ENCODE measurements around the gene CAPZA2. TPM values are rescaled to one million over a fixed set of nuclear protein-coding genes. Genes with fewer than 3 reads are reported as not detected.

Gene CAPZA2
- total and polyA plus RNA-seq, 4 experiments from 2014 or later: 112 to 307 (median 143) TPM

- H3K4me3 Mint-ChIP-seq: no peak overlapping the region
- no peaks in the 10 kb centered on the region for H3K4me1 ChIP-seq (ENCODE audit: insufficient read depth, low read length)
- DNase-seq: no peak
- peaks cover 0 to 3% (median 0%) of the 10 kb centered on the region in 8 donors for H3K9me3 Mint-ChIP-seq
- peaks cover 13 to 21% (median 15%) of the 10 kb centered on the region in 4 donors for H3K4me1 Mint-ChIP-seq
- H3K9me3 ChIP-seq (ENCODE audit: control insufficient read depth in 1 of 2, low read length in 2 of 2): no peaks in the 10 kb centered on the region
- no peak overlapping the region for H3K27ac ChIP-seq (ENCODE audit: low read depth, low read length)
- POLR2A ChIA-PET (ENCODE audit: partially characterized antibody): no interaction called here
- H3K27me3 ChIP-seq (ENCODE audit: insufficient read depth, low read length): no peaks in the 10 kb centered on the region
- H3K27ac Mint-ChIP-seq: peak overlapping the region in 4 of 7 donors; percentile 0 to 21 (median 10)
- CTCF ChIA-PET (ENCODE audit: partially characterized antibody): interaction anchor here (1.8 kb wide), 1 partner anchor 12 kb away, joined by 4 read pairs; no protein-coding TSS in a partner anchor
- H3K36me3 ChIP-seq (ENCODE audit: insufficient read depth, low read length): peaks cover 6% of the 10 kb centered on the region
- intact Hi-C loops (cut with micrococcal nuclease): no loop called here
- no peaks in the 10 kb centered on the region for H3K27me3 Mint-ChIP-seq
- peaks cover 49 to 55% of the 10 kb centered on the region in 2 donors for H3K36me3 Mint-ChIP-seq
- H3K4me3 ChIP-seq (ENCODE audit: low read length in 2 of 2): no peak overlapping the region
These were observed 33.5 kb downstream of the CAPZA2 start for GRCh38 chr7:116895849-116896248.

DNA sequence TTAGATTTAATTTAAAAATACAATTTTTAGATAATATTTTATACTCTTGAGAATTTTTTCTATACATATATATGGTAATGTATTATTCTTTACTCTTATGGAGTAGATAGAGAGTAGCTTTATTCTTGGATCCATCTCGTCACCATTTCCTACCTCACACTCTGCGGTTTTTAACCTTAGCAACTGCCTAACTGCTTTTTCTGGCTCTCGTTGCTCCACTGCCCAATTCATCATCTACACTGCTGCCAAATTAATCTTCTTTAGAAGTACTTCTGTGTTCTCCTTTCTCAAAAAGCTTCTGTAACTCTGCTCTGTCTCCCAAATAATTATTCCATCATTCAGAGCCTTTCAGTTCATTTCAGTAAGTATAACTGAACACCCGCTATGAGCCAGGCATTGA is 35.3 kb downstream of the CAPZA2 start:
- CTCF ChIA-PET (ENCODE audit: partially characterized antibody): interaction anchor here (2.3 kb wide), 1 partner anchor 33 kb away, joined by 6 read pairs; no protein-coding TSS in a partner anchor
- Histone ChIP-seq H3K36me3 (ENCODE audit: insufficient read depth, low read length) (peaks cover 12% of the 10 kb centered on the region), H3K4me1 (ENCODE audit: insufficient read depth, low read length) (no peaks in the 10 kb centered on the region), H3K9me3 (ENCODE audit: control insufficient read depth in 1 of 2, low read length in 2 of 2) (no peaks in the 10 kb centered on the region), H3K4me3 (ENCODE audit: low read length in 2 of 2) (no peak overlapping the region), H3K27me3 (ENCODE audit: insufficient read depth, low read length) (no peaks in the 10 kb centered on the region), H3K27ac (ENCODE audit: low read depth, low read length) (no peak overlapping the region)
- intact Hi-C loops (cut with micrococcal nuclease): no loop called here
- Mint-ChIP-seq H3K4me3 (no peak overlapping the region), H3K36me3 (peaks cover 50 to 61% of the 10 kb centered on the region in 2 donors), H3K27me3 (no peaks in the 10 kb centered on the region), H3K9me3 (peaks cover 0 to 3% (median 0%) of the 10 kb centered on the region in 8 donors), H3K4me1 (peaks cover 9 to 19% (median 16%) of the 10 kb centered on the region in 4 donors), H3K27ac (no peak overlapping the region)
- no peak for DNase-seq
- POLR2A ChIA-PET (ENCODE audit: partially characterized antibody): interaction anchor here (1.2 kb wide), 1 partner anchor 33 kb away, joined by 3 read pairs; no protein-coding TSS in a partner anchor

GRCh38 chr7:116899308-116899707 is 36.9 kb downstream of the CAPZA2 start:
- H3K4me3 Mint-ChIP-seq: no peak overlapping the region
- Histone ChIP-seq H3K36me3 (ENCODE audit: insufficient read depth, low read length) (peaks cover 8% of the 10 kb centered on the region), H3K4me3 (ENCODE audit: low read length in 2 of 2) (no peak overlapping the region), H3K4me1 (ENCODE audit: insufficient read depth, low read length) (no peaks in the 10 kb centered on the region), H3K9me3 (ENCODE audit: control insufficient read depth in 1 of 2, low read length in 2 of 2) (no peaks in the 10 kb centered on the region), H3K27me3 (ENCODE audit: insufficient read depth, low read length) (no peaks in the 10 kb centered on the region), H3K27ac (ENCODE audit: low read depth, low read length) (no peak overlapping the region)
- H3K4me1 Mint-ChIP-seq: peaks cover 6 to 15% (median 11%) of the 10 kb centered on the region in 4 donors
- H3K27me3 Mint-ChIP-seq: no peaks in the 10 kb centered on the region
- DNase-seq: no peak
- POLR2A ChIA-PET (ENCODE audit: partially characterized antibody): no interaction called here
- no peak overlapping the region for H3K27ac Mint-ChIP-seq
- peaks cover 0 to 3% (median 0%) of the 10 kb centered on the region in 8 donors for H3K9me3 Mint-ChIP-seq
- intact Hi-C loops (cut with micrococcal nuclease): no loop called here
- H3K36me3 Mint-ChIP-seq: peaks cover 51 to 64% of the 10 kb centered on the region in 2 donors
- CTCF ChIA-PET (ENCODE audit: partially characterized antibody): interaction anchor here (1.0 kb wide), 1 partner anchor 88 kb away, joined by 3 read pairs; no protein-coding TSS in a partner anchor

DNA sequence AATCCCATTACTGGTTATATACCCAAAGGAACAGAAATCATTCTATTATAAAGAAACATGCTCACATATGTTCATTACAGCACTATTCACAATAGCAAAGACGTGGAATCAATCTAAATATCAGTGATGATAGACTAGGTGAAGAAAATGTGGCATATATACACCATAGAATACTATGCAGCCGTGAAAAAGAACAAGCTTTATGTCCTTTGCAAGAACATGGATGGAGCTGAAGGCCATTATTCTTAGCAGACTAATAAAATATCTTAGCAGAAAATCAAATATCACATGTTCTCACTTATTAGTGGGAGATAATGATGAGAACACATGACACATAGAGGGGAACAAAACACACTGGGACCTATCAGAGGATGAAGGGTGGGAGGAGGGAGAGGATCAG is 38.8 kb downstream of the CAPZA2 start:
- CTCF ChIA-PET (ENCODE audit: partially characterized antibody): interaction anchor here (1.0 kb wide), 2 partner anchors 12 to 15 kb away, joined by 3 read pairs; no protein-coding TSS in a partner anchor
- Mint-ChIP-seq H3K27me3 (no peaks in the 10 kb centered on the region), H3K9me3 (peaks cover 0 to 3% (median 0%) of the 10 kb centered on the region in 8 donors), H3K4me3 (no peak overlapping the region), H3K4me1 (peaks cover 6 to 12% (median 9%) of the 10 kb centered on the region in 4 donors), H3K36me3 (peaks cover 53 to 62% of the 10 kb centered on the region in 2 donors), H3K27ac (peak overlapping the region in 1 of 7 donors; percentile 37)
- Histone ChIP-seq H3K27me3 (ENCODE audit: insufficient read depth, low read length) (no peaks in the 10 kb centered on the region), H3K27ac (ENCODE audit: low read depth, low read length) (no peak overlapping the region), H3K36me3 (ENCODE audit: insufficient read depth, low read length) (peaks cover 15% of the 10 kb centered on the region), H3K4me3 (ENCODE audit: low read length in 2 of 2) (no peak overlapping the region), H3K4me1 (ENCODE audit: insufficient read depth, low read length) (no peaks in the 10 kb centered on the region), H3K9me3 (ENCODE audit: control insufficient read depth in 1 of 2, low read length in 2 of 2) (no peaks in the 10 kb centered on the region)
- intact Hi-C loops (cut with micrococcal nuclease): no loop called here
- POLR2A ChIA-PET (ENCODE audit: partially characterized antibody): no interaction called here
- no peak for DNase-seq

GRCh38 chr7:116902867-116903266 is 40.5 kb downstream of the CAPZA2 start:
- no peak overlapping the region for H3K27ac Mint-ChIP-seq
- H3K4me1 ChIP-seq (ENCODE audit: insufficient read depth, low read length): no peaks in the 10 kb centered on the region
- no peak overlapping the region for H3K4me3 Mint-ChIP-seq
- H3K9me3 Mint-ChIP-seq: peaks cover 0 to 3% (median 0%) of the 10 kb centered on the region in 8 donors
- H3K27ac ChIP-seq (ENCODE audit: low read depth, low read length): no peak overlapping the region
- POLR2A ChIA-PET (ENCODE audit: partially characterized antibody): no interaction called here
- intact Hi-C loops (cut with micrococcal nuclease): no loop called here
- CTCF ChIA-PET (ENCODE audit: partially characterized antibody): no interaction called here
- peaks cover 53 to 67% of the 10 kb centered on the region in 2 donors for H3K36me3 Mint-ChIP-seq
- H3K4me3 ChIP-seq (ENCODE audit: low read length in 2 of 2): no peak overlapping the region
- H3K27me3 Mint-ChIP-seq: no peaks in the 10 kb centered on the region
- no peaks in the 10 kb centered on the region for H3K9me3 ChIP-seq (ENCODE audit: control insufficient read depth in 1 of 2, low read length in 2 of 2)
- H3K27me3 ChIP-seq (ENCODE audit: insufficient read depth, low read length): no peaks in the 10 kb centered on the region
- peaks cover 4 to 8% (median 5%) of the 10 kb centered on the region in 4 donors for H3K4me1 Mint-ChIP-seq
- DNase-seq: no peak
- H3K36me3 ChIP-seq (ENCODE audit: insufficient read depth, low read length): peaks cover 15% of the 10 kb centered on the region

DNA sequence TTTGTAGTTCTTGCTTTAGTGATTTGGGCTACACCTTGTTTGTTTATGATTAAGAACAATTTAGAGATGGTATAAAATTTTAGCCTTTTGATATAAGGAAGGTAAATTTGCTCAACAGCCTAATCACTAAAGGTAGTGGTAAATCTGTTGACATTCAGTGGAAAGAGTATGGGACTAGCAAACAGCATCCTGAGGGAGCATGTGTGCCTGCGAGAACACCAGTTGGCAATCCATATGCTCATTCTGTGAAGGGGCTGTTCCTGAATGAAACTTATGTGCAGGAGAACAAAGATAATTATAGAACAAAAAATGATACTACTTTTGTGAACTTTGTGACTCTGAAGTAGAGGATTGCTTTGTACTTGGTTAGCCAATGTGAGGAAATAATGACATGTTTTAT is 44.0 kb downstream of the CAPZA2 start:
- CTCF ChIA-PET (ENCODE audit: partially characterized antibody): no interaction called here
- H3K36me3 ChIP-seq (ENCODE audit: insufficient read depth, low read length): peaks cover 8% of the 10 kb centered on the region

DNA sequence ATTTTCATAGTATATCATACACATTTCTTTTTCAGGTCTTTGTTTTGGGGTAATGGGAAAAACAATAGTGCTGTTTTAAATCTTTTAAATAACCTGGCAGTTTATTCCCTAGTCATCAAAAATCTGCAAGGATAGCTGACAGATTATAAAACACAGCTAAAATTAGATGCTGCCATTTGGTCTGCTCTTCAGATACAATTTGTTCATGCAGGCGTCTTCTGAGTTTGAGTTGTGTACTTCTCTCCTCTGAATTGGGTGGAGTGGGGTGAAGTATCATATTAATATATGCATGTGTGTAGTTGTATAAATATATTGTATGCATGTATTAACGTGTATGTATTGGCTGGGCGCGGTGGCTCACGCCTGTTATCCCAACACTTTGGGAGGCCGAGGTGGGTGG is 48.0 kb downstream of the CAPZA2 start:
- H3K27me3 Mint-ChIP-seq: no peaks in the 10 kb centered on the region
- Histone ChIP-seq H3K9me3 (ENCODE audit: control insufficient read depth in 1 of 2, low read length in 2 of 2) (no peaks in the 10 kb centered on the region), H3K36me3 (ENCODE audit: insufficient read depth, low read length) (peaks cover 23% of the 10 kb centered on the region), H3K27me3 (ENCODE audit: insufficient read depth, low read length) (no peaks in the 10 kb centered on the region), H3K27ac (ENCODE audit: low read depth, low read length) (no peak overlapping the region), H3K4me1 (ENCODE audit: insufficient read depth, low read length) (no peaks in the 10 kb centered on the region), H3K4me3 (ENCODE audit: low read length in 2 of 2) (no peak overlapping the region)
- H3K9me3 Mint-ChIP-seq: no peaks in the 10 kb centered on the region
- no peak overlapping the region for H3K4me3 Mint-ChIP-seq
- peaks cover 60 to 73% of the 10 kb centered on the region in 2 donors for H3K36me3 Mint-ChIP-seq
- H3K4me1 Mint-ChIP-seq: no peaks in the 10 kb centered on the region
- POLR2A ChIA-PET (ENCODE audit: partially characterized antibody): no interaction called here
- H3K27ac Mint-ChIP-seq: no peak overlapping the region
- intact Hi-C loops (cut with micrococcal nuclease): no loop called here
- DNase-seq: no peak
- CTCF ChIA-PET (ENCODE audit: partially characterized antibody): interaction anchor here (2.0 kb wide), 1 partner anchor 20 kb away, joined by 4 read pairs; no protein-coding TSS in a partner anchor

More for the DNA sequence above, 44.0 kb downstream of the CAPZA2 start:
- Histone ChIP-seq H3K9me3 (ENCODE audit: control insufficient read depth in 1 of 2, low read length in 2 of 2) (no peaks in the 10 kb centered on the region), H3K27ac (ENCODE audit: low read depth, low read length) (no peak overlapping the region), H3K4me3 (ENCODE audit: low read length in 2 of 2) (no peak overlapping the region), H3K4me1 (ENCODE audit: insufficient read depth, low read length) (no peaks in the 10 kb centered on the region), H3K27me3 (ENCODE audit: insufficient read depth, low read length) (no peaks in the 10 kb centered on the region)
- POLR2A ChIA-PET (ENCODE audit: partially characterized antibody): no interaction called here
- intact Hi-C loops (cut with micrococcal nuclease): no loop called here
- Mint-ChIP-seq H3K4me3 (no peak overlapping the region), H3K27me3 (no peaks in the 10 kb centered on the region), H3K4me1 (peaks cover 0 to 3% (median 1%) of the 10 kb centered on the region in 4 donors), H3K27ac (no peak overlapping the region), H3K9me3 (no peaks in the 10 kb centered on the region), H3K36me3 (peaks cover 52 to 70% of the 10 kb centered on the region in 2 donors)
- no peak for DNase-seq
